H1 (cell line): ENCODE measurements around the gene TBCD. TPM values are rescaled to one million over a fixed set of nuclear protein-coding genes. Genes with fewer than 3 reads are reported as not detected.

Experiments
- BCL11A ChIP-seq, 2 experiments: IDR thresholded peaks; one replicate each; pipeline ENCODE4 v1.6.1; 2011; ENCODE audit warnings: low read depth in 2 of 2, low read length in 2 of 2, mild to moderate bottlenecking in 2 of 2
- CHD7 ChIP-seq: fragments of 300-600 bp; sonication (generic); IDR thresholded peaks from 2 replicates; pipeline ENCODE4 v1.7.1; 2012; ENCODE audit warnings: low read length, moderate library complexity, mild to moderate bottlenecking, inconsistent platforms; ENCODE audit not compliant: insufficient replicate concordance
- EGR1 ChIP-seq: IDR thresholded peaks from 2 replicates; pipeline ENCODE4 v1.6.1; 2011; ENCODE audit warnings: low read depth, low read length, borderline replicate concordance
- HDAC6 ChIP-seq: IDR thresholded peaks from one replicate; pipeline ENCODE4 v1.7.1; 2012; ENCODE audit warnings: low read depth, mild to moderate bottlenecking, inconsistent platforms, low read length, moderate library complexity
- polyA plus RNA-seq, 7 experiments: library from polyadenylated mRNA; depleted of rRNA in 3 of 7; stranded (reverse) in 5 of 7; unstranded in 2 of 7; fragments of >200 nt in 5 of 7; fragments of 200-250 nt in 2 of 7; gene quantifications; 1 replicate in 5 of 7; 2 replicates in 1 of 7; 4 replicates in 1 of 7; pipeline versions ENCODE4 v1.2.1 to v1.2.3, GENCODE V29; 2011 to 2013; ENCODE audit warnings: missing spikeins in 2 of 7, mixed read lengths in 2 of 7
- total RNA-seq: library from RNA; stranded (reverse); fragmentation: NEBNext Ultra II Directional; extraction: Animal tissue kit (Norgen Biotek cat#: 25700); gene quantifications from 2 replicates; pipeline ENCODE4 v1.2.1, GENCODE V29; 2021
- TF ChIP-seq, protein P1 (sequence below): IDR thresholded peaks from 2 replicates; pipeline ENCODE4 v1.6.1; 2011; ENCODE audit warnings: low read depth, mild to moderate bottlenecking, low read length; ENCODE audit not compliant: insufficient read depth

The TBCD gene
- total and polyA plus RNA-seq, 2 of the 8 experiments (the other 6 are each of a cell fraction or from before 2014, with no cell fraction given): 118 to 162 TPM

GRCh38 chr17:82869536-82869935, 117.7 kb downstream of the TBCD start (continued):
- no peak for TF ChIP-seq CHD7
- TF ChIP-seq, protein P1, sequence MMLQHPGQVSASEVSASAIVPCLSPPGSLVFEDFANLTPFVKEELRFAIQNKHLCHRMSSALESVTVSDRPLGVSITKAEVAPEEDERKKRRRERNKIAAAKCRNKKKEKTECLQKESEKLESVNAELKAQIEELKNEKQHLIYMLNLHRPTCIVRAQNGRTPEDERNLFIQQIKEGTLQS: no peak
- no peak for TF ChIP-seq EGR1
- no peak for TF ChIP-seq HDAC6
- TF ChIP-seq BCL11A (IDR thresholded peaks at IDR 0.05; ENCODE audit: low read depth in 2 of 2, low read length in 2 of 2): no peak
